ENCODE data around the gene ST7.
"Not testable (repeated sequence)": the region's sequence is repeated elsewhere in the genome, so short reads cannot be mapped to it uniquely, and the experiment has no call there.

ST7 gene

GRCh38 chr7:116933465-116933864 lies 19.8 kb upstream of the ST7 start:
- Mint-ChIP-seq H3K27me3 (peaks cover 38% of the 10 kb centered on the region), H3K27ac (ENCODE audit: low read depth) (no peak overlapping the region), H3K9me3 (no peaks in the 10 kb centered on the region), H3K4me1 (peaks cover 10% of the 10 kb centered on the region), H3K4me3 (no peak overlapping the region), H3K36me3 (ENCODE audit: insufficient read depth) (no peaks in the 10 kb centered on the region)
- DNase-seq (ENCODE audit: low spot score in 2 of 2), result no peak
- ATAC-seq (replicated peaks; ENCODE audit: extremely low read depth, poor library complexity, severe bottlenecking), result no peak

- Mint-ChIP-seq H3K4me1 (peaks cover 10% of the 10 kb centered on the region), H3K27me3 (peaks cover 38% of the 10 kb centered on the region), H3K27ac (ENCODE audit: low read depth) (no peak overlapping the region), H3K4me3 (no peak overlapping the region), H3K9me3 (no peaks in the 10 kb centered on the region), H3K36me3 (ENCODE audit: insufficient read depth) (no peaks in the 10 kb centered on the region)
- DNase-seq (ENCODE audit: low spot score in 2 of 2), result no peak
- no peak for ATAC-seq (replicated peaks; ENCODE audit: extremely low read depth, poor library complexity, severe bottlenecking)
Observed at GRCh38 chr7:116934580-116934979, 18.7 kb upstream of the ST7 start.

- H3K36me3 Mint-ChIP-seq (ENCODE audit: insufficient read depth); ATAC-seq (replicated peaks; ENCODE audit: extremely low read depth, poor library complexity, severe bottlenecking); H3K4me3 Mint-ChIP-seq; DNase-seq (ENCODE audit: low spot score in 2 of 2); H3K27ac Mint-ChIP-seq (ENCODE audit: low read depth); H3K9me3 Mint-ChIP-seq; H3K4me1 Mint-ChIP-seq: not testable (repeated sequence)
- peaks cover 38% of the 10 kb centered on the region for H3K27me3 Mint-ChIP-seq
Observed at GRCh38 chr7:116936844-116937243, 16.5 kb upstream of the ST7 start.

- no peaks in the 10 kb centered on the region for H3K9me3 Mint-ChIP-seq
- no peak overlapping the region for H3K27ac Mint-ChIP-seq (ENCODE audit: low read depth)
Observed at GRCh38 chr7:116938678-116939077, 14.6 kb upstream of the ST7 start.

GRCh38 chr7:116940689-116941370 lies 12.5 kb upstream of the ST7 start:
- no peak overlapping the region for H3K27ac Mint-ChIP-seq (ENCODE audit: low read depth)
- H3K4me1 Mint-ChIP-seq, result no peaks in the 10 kb centered on the region
- H3K27me3 Mint-ChIP-seq, result peaks cover 24% of the 10 kb centered on the region
- no peak for DNase-seq (ENCODE audit: low spot score in 2 of 2)
- no peak overlapping the region for H3K4me3 Mint-ChIP-seq
- ATAC-seq (replicated peaks; ENCODE audit: extremely low read depth, poor library complexity, severe bottlenecking), result no peak
- peaks cover 3% of the 10 kb centered on the region for H3K36me3 Mint-ChIP-seq (ENCODE audit: insufficient read depth)
- H3K9me3 Mint-ChIP-seq, result no peaks in the 10 kb centered on the region

More at GRCh38 chr7:116938678-116939077, 14.6 kb upstream of the ST7 start:
- ATAC-seq (replicated peaks; ENCODE audit: extremely low read depth, poor library complexity, severe bottlenecking) (no peak), DNase-seq (ENCODE audit: low spot score in 2 of 2) (no peak)
- Mint-ChIP-seq H3K36me3 (ENCODE audit: insufficient read depth) (peaks cover 3% of the 10 kb centered on the region), H3K4me1 (no peaks in the 10 kb centered on the region), H3K4me3 (no peak overlapping the region), H3K27me3 (peaks cover 38% of the 10 kb centered on the region)

GRCh38 chr7:116942504-116942903 lies 10.8 kb upstream of the ST7 start:
- Mint-ChIP-seq H3K27me3 (peaks cover 8% of the 10 kb centered on the region), H3K4me1 (no peaks in the 10 kb centered on the region)
- no peak for DNase-seq (ENCODE audit: low spot score in 2 of 2)

GRCh38 chr7:116948934-116949333 lies 4.4 kb upstream of the ST7 start:
- H3K4me1 Mint-ChIP-seq, result peaks cover 5% of the 10 kb centered on the region
- H3K4me3 Mint-ChIP-seq, result no peak overlapping the region
- no peak for ATAC-seq (replicated peaks; ENCODE audit: extremely low read depth, poor library complexity, severe bottlenecking)
- H3K27me3 Mint-ChIP-seq, result no peaks in the 10 kb centered on the region
- H3K9me3 Mint-ChIP-seq, result no peaks in the 10 kb centered on the region
- no peak overlapping the region for H3K27ac Mint-ChIP-seq (ENCODE audit: low read depth)
- H3K36me3 Mint-ChIP-seq (ENCODE audit: insufficient read depth), result no peaks in the 10 kb centered on the region
- DNase-seq (ENCODE audit: low spot score in 2 of 2), result no peak

More at GRCh38 chr7:116942504-116942903, 10.8 kb upstream of the ST7 start:
- H3K27ac Mint-ChIP-seq (ENCODE audit: low read depth), result no peak overlapping the region
- H3K9me3 Mint-ChIP-seq, result no peaks in the 10 kb centered on the region
- H3K4me3 Mint-ChIP-seq, result no peak overlapping the region
- no peak for ATAC-seq (replicated peaks; ENCODE audit: extremely low read depth, poor library complexity, severe bottlenecking)
- peaks cover 3% of the 10 kb centered on the region for H3K36me3 Mint-ChIP-seq (ENCODE audit: insufficient read depth)

- no peak overlapping the region for H3K4me3 Mint-ChIP-seq
- H3K4me1 Mint-ChIP-seq, result peaks cover 11% of the 10 kb centered on the region
- ATAC-seq (replicated peaks; ENCODE audit: extremely low read depth, poor library complexity, severe bottlenecking) (no peak), DNase-seq (ENCODE audit: low spot score in 2 of 2) (no peak)
- no peak overlapping the region for H3K27ac Mint-ChIP-seq (ENCODE audit: low read depth)
- no peaks in the 10 kb centered on the region for H3K9me3 Mint-ChIP-seq
- no peaks in the 10 kb centered on the region for H3K27me3 Mint-ChIP-seq
- peaks cover 5% of the 10 kb centered on the region for H3K36me3 Mint-ChIP-seq (ENCODE audit: insufficient read depth)
Observed at GRCh38 chr7:116949941-116950801, 3.1 kb upstream of the ST7 start.

- DNase-seq (ENCODE audit: low spot score in 2 of 2) (no peak), ATAC-seq (replicated peaks; ENCODE audit: extremely low read depth, poor library complexity, severe bottlenecking) (no peak)
- H3K27ac Mint-ChIP-seq (ENCODE audit: low read depth), result no peak overlapping the region
- H3K9me3 Mint-ChIP-seq, result no peaks in the 10 kb centered on the region
- peaks cover 5% of the 10 kb centered on the region for H3K36me3 Mint-ChIP-seq (ENCODE audit: insufficient read depth)
- no peaks in the 10 kb centered on the region for H3K27me3 Mint-ChIP-seq
- peaks cover 18% of the 10 kb centered on the region for H3K4me1 Mint-ChIP-seq
- H3K4me3 Mint-ChIP-seq, result no peak overlapping the region
Observed at GRCh38 chr7:116950889-116951351, 2.4 kb upstream of the ST7 start.

GRCh38 chr7:116951366-116952292 lies 1.7 kb upstream of the ST7 start:
- DNase-seq (ENCODE audit: low spot score in 2 of 2) (no peak), ATAC-seq (replicated peaks; ENCODE audit: extremely low read depth, poor library complexity, severe bottlenecking) (no peak)
- H3K27ac Mint-ChIP-seq (ENCODE audit: low read depth), result no peak overlapping the region
- H3K4me1 Mint-ChIP-seq, result peaks cover 25% of the 10 kb centered on the region
- H3K36me3 Mint-ChIP-seq (ENCODE audit: insufficient read depth), result peaks cover 5% of the 10 kb centered on the region
- peak overlapping the region; percentile 84 for H3K4me3 Mint-ChIP-seq
- H3K27me3 Mint-ChIP-seq, result no peaks in the 10 kb centered on the region
- H3K9me3 Mint-ChIP-seq, result no peaks in the 10 kb centered on the region

GRCh38 chr7:116952635-116953371 lies 498 bp upstream of the ST7 start:
- Mint-ChIP-seq H3K36me3 (ENCODE audit: insufficient read depth) (peaks cover 7% of the 10 kb centered on the region), H3K27ac (ENCODE audit: low read depth) (peak overlapping the region; percentile 76), H3K4me1 (peaks cover 26% of the 10 kb centered on the region), H3K9me3 (no peaks in the 10 kb centered on the region), H3K4me3 (peak overlapping the region; percentile 84), H3K27me3 (no peaks in the 10 kb centered on the region)
- DNase-seq (ENCODE audit: low spot score in 2 of 2) (no peak), ATAC-seq (replicated peaks; ENCODE audit: extremely low read depth, poor library complexity, severe bottlenecking) (peak; percentile 31)

Data from central memory CD8-positive, alpha-beta T cell (primary cell).